Epidermal melanocyte (primary cell): Measurements from ENCODE around the gene RELCH.

Source experiments
- DNase-seq: peaks from one replicate; pipeline ENCODE4 v3.0.0; 2011; ENCODE audit warnings: low spot score; ENCODE audit not compliant: insufficient read length

The RELCH gene

GRCh38 chr18:62323483-62324180 is 136.6 kb downstream of the RELCH start:
- DNase-seq, result no peak

GRCh38 chr18:62324181-62324828 is 137.2 kb downstream of the RELCH start:
- no peak for DNase-seq

GRCh38 chr18:62324917-62325805 is 138.1 kb downstream of the RELCH start, which contains the start of gene TNFRSF11A:
Gene TNFRSF11A, plus strand, starts transcription at chr18:62325310. Its CDS starts 43 bp downstream, at chr18:62325353.
- DNase-seq, result no peak

GRCh38 chr18:62325806-62326645 is 139.0 kb downstream of the RELCH start:
- DNase-seq, result no peak

GRCh38 chr18:62326646-62327348 is 139.7 kb downstream of the RELCH start:
- no peak for DNase-seq

GRCh38 chr18:62327977-62328376 is 140.9 kb downstream of the RELCH start:
- DNase-seq, result no peak

GRCh38 chr18:62328586-62329525 is 141.8 kb downstream of the RELCH start:
- DNase-seq, result no peak

GRCh38 chr18:62329691-62330454 is 142.8 kb downstream of the RELCH start:
- no peak for DNase-seq

- DNase-seq, result no peak
Measured at GRCh38 chr18:62330650-62331049, 143.6 kb downstream of the RELCH start.

- no peak for DNase-seq
Measured at GRCh38 chr18:62331581-62332356, 144.7 kb downstream of the RELCH start.

GRCh38 chr18:62332431-62332830 is 145.4 kb downstream of the RELCH start:
- no peak for DNase-seq

GRCh38 chr18:62332964-62333695 is 146.1 kb downstream of the RELCH start:
- DNase-seq, result no peak

- no peak for DNase-seq
Measured at GRCh38 chr18:62334120-62334519, 147.1 kb downstream of the RELCH start.

GRCh38 chr18:62335494-62335893 is 148.4 kb downstream of the RELCH start:
- DNase-seq, result no peak

- no peak for DNase-seq
Measured at GRCh38 chr18:62336618-62337017, 149.6 kb downstream of the RELCH start.

- no peak for DNase-seq
Measured at GRCh38 chr18:62337336-62337735, 150.3 kb downstream of the RELCH start.

GRCh38 chr18:62338446-62339105 is 151.5 kb downstream of the RELCH start:
- DNase-seq, result no peak
